Measurements from ENCODE around the gene WNT1. TPM values are rescaled to one million over a fixed set of nuclear protein-coding genes. Genes with fewer than 3 reads are reported as not detected.

The WNT1 gene
- total RNA-seq, 1 donor from 2014 or later, result not detected

GRCh38 chr12:48980953-48981756 lies 3.0 kb downstream of the WNT1 start:
- DNase-seq, result no peak

GRCh38 chr12:48981757-48982157 lies 3.6 kb downstream of the WNT1 start:
- DNase-seq, result no peak

- DNase-seq, result no peak
These were observed 4.4 kb downstream of the WNT1 start for GRCh38 chr12:48982397-48983080.

- no peak for DNase-seq
These were observed 7.4 kb downstream of the WNT1 start for GRCh38 chr12:48985475-48985897.

- no peak for DNase-seq
These were observed 7.8 kb downstream of the WNT1 start for GRCh38 chr12:48985901-48986300.

- DNase-seq, result no peak
These were observed 8.7 kb downstream of the WNT1 start for GRCh38 chr12:48986720-48987291.

GRCh38 chr12:48988030-48988649 lies 10.0 kb downstream of the WNT1 start:
- peak; percentile 37 for DNase-seq

GRCh38 chr12:48990552-48990951 lies 12.4 kb downstream of the WNT1 start:
- no peak for DNase-seq

- DNase-seq, result no peak
These were observed 13.3 kb downstream of the WNT1 start for GRCh38 chr12:48991247-48992050.

- DNase-seq, result no peak
These were observed 15.7 kb downstream of the WNT1 start for GRCh38 chr12:48993787-48994186.

GRCh38 chr12:48994224-48995085 lies 16.3 kb downstream of the WNT1 start:
- no peak for DNase-seq

- peak; percentile 70 for DNase-seq
These were observed 17.2 kb downstream of the WNT1 start for GRCh38 chr12:48995086-48995879.

- DNase-seq, result peak; percentile 76
These were observed 18.9 kb downstream of the WNT1 start for GRCh38 chr12:48996794-48997718.

- no peak for DNase-seq
These were observed 19.8 kb downstream of the WNT1 start for GRCh38 chr12:48997719-48998496.

GRCh38 chr12:48998497-48999353 lies 20.6 kb downstream of the WNT1 start:
- DNase-seq, result no peak

GRCh38 chr12:48999371-49000131 lies 21.4 kb downstream of the WNT1 start, which contains the start of gene DDN:
TSS of gene DDN (minus strand) at chr12:48999375. CDS start at chr12:48999287, 88 bp downstream.
- DNase-seq, result peak; percentile 58
